SK-N-MC (cell line): ENCODE data around the gene ZNF813.
"Not testable (repeated sequence)": the region's sequence is repeated elsewhere in the genome, so short reads cannot be mapped to it uniquely, and the experiment has no call there.

Experiments used
- DNase-seq: peaks from one replicate; pipeline ENCODE4 v3.0.0-alpha.2; 2011; ENCODE audit warnings: low read depth, low spot score
- H3K27ac ChIP-seq: fragments of 200-600 bp; sonication (generic); 2 replicates; pipeline ENCODE4 v1.5.1; 2016; ENCODE audit warnings: mixed run types
- H3K36me3 ChIP-seq: fragments of 200-600 bp; sonication (generic); 2 replicates; pipeline ENCODE4 v1.6.1; 2017; ENCODE audit warnings: antibody characterized with exemption, low read length, mixed read lengths; ENCODE audit not compliant: insufficient read depth
- H3K4me3 ChIP-seq: fragments of 200-600 bp; sonication (generic); 2 replicates; pipeline ENCODE4 v1.5.1; 2016
- H3K9ac ChIP-seq: fragments of 200-600 bp; sonication (generic); 2 replicates; pipeline ENCODE4 v1.8.0; 2017; ENCODE audit warnings: mixed run types, mixed read lengths; ENCODE audit not compliant: insufficient read length
- H3K9me3 ChIP-seq: fragments of 200-600 bp; sonication (generic); 2 replicates; pipeline ENCODE4 v1.6.1; 2017; ENCODE audit warnings: low read depth, mild to moderate bottlenecking, antibody characterized with exemption, low read length, moderate library complexity, mixed read lengths
- EZH2 ChIP-seq: fragments of 200-600 bp; sonication (generic); IDR thresholded peaks from one replicate; pipeline ENCODE4 v1.6.1; 2017; ENCODE audit warnings: antibody characterized with exemption
- FOXP2 ChIP-seq: optimal IDR thresholded peaks from 2 replicates; pipeline ENCODE3; 2011; ENCODE audit warnings: mild to moderate bottlenecking, moderate library complexity; ENCODE audit not compliant: insufficient read depth; ENCODE audit errors: extremely low read length, control extremely low read depth
- POLR2AphosphoS5 ChIP-seq: IDR thresholded peaks from 2 replicates; pipeline ENCODE4 v1.6.1; 2012; ENCODE audit warnings: mild to moderate bottlenecking, low read depth, low read length, borderline replicate concordance

ZNF813 gene

DNA sequence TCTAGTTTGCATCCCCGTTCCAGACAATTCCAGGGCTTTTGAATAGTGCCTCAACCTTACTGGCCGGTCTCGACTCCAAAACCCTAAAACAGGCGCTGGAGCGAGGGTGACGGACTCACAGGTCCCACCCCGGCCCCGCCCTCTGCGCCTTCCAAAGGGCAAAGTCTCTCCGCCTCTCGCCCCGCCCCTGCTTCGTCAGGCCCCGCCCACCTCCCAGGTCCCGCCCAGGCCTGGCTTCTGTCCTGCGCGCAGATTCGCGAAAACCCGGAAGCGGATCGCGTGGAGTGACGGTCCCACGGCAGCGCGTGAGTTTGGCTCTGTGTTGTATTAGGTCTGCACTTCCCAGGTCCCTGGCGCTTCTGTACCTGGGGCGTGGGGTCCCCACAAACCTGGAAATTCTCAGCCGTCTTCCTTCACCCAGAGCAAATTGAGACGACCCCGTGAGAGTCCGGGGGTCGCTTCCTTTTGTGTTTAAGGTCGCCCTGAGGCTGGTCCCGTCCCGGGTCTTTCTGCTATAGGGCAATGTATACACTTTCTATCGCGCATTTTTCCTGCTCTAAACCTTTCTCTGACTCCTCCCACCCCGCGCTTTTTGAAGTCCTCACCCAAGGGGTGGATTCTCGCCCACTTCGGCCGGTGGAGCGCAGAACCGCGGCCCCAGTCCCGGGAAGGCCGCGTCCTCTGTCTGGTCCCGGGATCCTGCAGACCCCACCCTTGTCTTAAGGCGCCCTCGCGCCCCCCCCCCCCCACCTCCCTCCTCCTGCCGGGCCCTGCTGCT lies at the start of gene ZNF813:
TSS of gene ZNF813 (plus strand) at position 249 of the 778 bp plus-strand sequence. CDS start 16,090 bp downstream, outside the sequence.
- TF ChIP-seq FOXP2: no peak
- TF ChIP-seq POLR2AphosphoS5: peak; percentile 84
- peak; percentile 40 for DNase-seq
- H3K27ac ChIP-seq: peak within 1 kb of the TSS; percentile 61; the same call in 1 of the 2 replicates

DNA sequence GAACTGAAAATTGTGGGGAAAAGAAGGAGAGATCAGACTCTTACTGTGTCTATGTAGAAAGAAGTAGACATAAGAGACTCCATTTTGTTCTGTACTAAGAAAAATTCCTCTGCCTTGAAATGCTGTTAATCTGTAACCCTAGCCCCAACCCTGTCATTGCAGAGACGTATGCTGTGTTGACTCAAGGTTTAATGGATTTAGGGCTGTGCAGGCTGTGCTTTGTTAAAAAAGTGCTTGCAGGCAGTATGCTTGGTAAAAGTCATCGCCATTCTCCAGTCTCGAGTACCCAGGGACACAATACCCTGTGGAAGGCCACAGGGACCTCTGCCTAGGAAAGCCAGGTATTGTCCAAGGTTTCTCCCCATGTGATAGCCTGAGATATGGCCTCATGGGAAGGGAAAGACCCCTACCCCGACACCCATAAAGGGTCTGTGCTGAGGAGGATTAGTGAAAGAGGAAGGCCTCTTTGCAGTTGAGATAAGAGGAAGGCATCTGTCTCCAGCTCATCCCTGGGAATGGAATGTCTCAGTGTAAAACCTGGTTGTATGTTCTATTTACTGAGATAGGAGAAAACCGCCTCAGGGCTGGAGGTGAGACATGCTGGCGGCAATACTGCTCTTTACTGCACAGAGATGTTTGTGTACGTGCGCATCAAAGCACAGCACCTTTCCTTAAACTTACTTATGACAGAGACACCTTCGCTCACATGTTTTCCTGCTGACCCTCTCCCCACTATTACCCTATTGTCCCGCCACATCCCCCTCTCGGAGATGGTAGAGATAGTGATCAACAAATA lies 46.8 kb upstream of the ZNF813 start:
- H3K9me3 ChIP-seq, H3K9ac ChIP-seq, DNase-seq, H3K4me3 ChIP-seq, H3K36me3 ChIP-seq, H3K27ac ChIP-seq: not testable (repeated sequence)

More for the DNA sequence above, at the start of gene ZNF813:
- Histone ChIP-seq H3K4me3 (peak within 1 kb of the TSS; percentile 84), H3K9ac (peak within 1 kb of the TSS; percentile 88), H3K36me3 (peaks cover 8% of the 10 kb centered on the region; the same call in 1 of the 2 replicates), H3K9me3 (no peaks in the 10 kb centered on the region; the same call in 1 of the 2 replicates)

GRCh38 chr19:53422551-53422950 lies 45.0 kb upstream of the ZNF813 start:
- no peak for TF ChIP-seq EZH2
- no peak for TF ChIP-seq POLR2AphosphoS5
- TF ChIP-seq FOXP2: no peak
- H3K36me3 ChIP-seq: no peaks in the 10 kb centered on the region
- no peak overlapping the region for H3K4me3 ChIP-seq
- H3K9me3 ChIP-seq: no peaks in the 10 kb centered on the region
- H3K9ac ChIP-seq: no peak overlapping the region
- no peak for DNase-seq
- H3K27ac ChIP-seq: no peak overlapping the region

GRCh38 chr19:53423074-53423473 lies 44.5 kb upstream of the ZNF813 start:
- not testable (repeated sequence) for H3K4me3 ChIP-seq, DNase-seq, H3K9me3 ChIP-seq, H3K9ac ChIP-seq, H3K27ac ChIP-seq, H3K36me3 ChIP-seq

- DNase-seq, H3K4me3 ChIP-seq, H3K9ac ChIP-seq, H3K36me3 ChIP-seq, H3K9me3 ChIP-seq, H3K27ac ChIP-seq: not testable (repeated sequence)
Observed at GRCh38 chr19:53423680-53424079, 43.9 kb upstream of the ZNF813 start.

GRCh38 chr19:53424968-53425597 lies 42.5 kb upstream of the ZNF813 start:
- TF ChIP-seq POLR2AphosphoS5 (no peak), EZH2 (no peak)
- no peak overlapping the region for H3K27ac ChIP-seq
- H3K9me3 ChIP-seq: no peaks in the 10 kb centered on the region
- peak; percentile 8 for DNase-seq
- H3K9ac ChIP-seq: no peak overlapping the region
- no peak overlapping the region for H3K4me3 ChIP-seq
- no peaks in the 10 kb centered on the region for H3K36me3 ChIP-seq

GRCh38 chr19:53431399-53432087 lies 36.0 kb upstream of the ZNF813 start, which contains the start of gene ZNF761:
Gene ZNF761 (plus strand): TSS chr19:53431984. CDS start chr19:53447269, 15,285 bp downstream.
- Histone ChIP-seq H3K9me3 (no peaks in the 10 kb centered on the region), H3K9ac (peak within 1 kb of the TSS; percentile 93), H3K36me3 (peaks cover 30% of the 10 kb centered on the region), H3K27ac (peak within 1 kb of the TSS; percentile 49; the same call in 1 of the 2 replicates), H3K4me3 (peak within 1 kb of the TSS; percentile 88)
- DNase-seq: peak; percentile 20
- no peak for TF ChIP-seq FOXP2
- TF ChIP-seq POLR2AphosphoS5: peak; percentile 89

- no peak for TF ChIP-seq POLR2AphosphoS5
- no peak for TF ChIP-seq FOXP2
- no peak for TF ChIP-seq EZH2
- no peaks in the 10 kb centered on the region for H3K9me3 ChIP-seq
- peak overlapping the region; percentile 49; the same call in 1 of the 2 replicates for H3K27ac ChIP-seq
- H3K36me3 ChIP-seq: peaks cover 34% of the 10 kb centered on the region
- H3K9ac ChIP-seq: peak overlapping the region; percentile 93
- DNase-seq: no peak
- H3K4me3 ChIP-seq: peak overlapping the region; percentile 88
Observed at GRCh38 chr19:53432088-53432661, 35.4 kb upstream of the ZNF813 start.

DNA sequence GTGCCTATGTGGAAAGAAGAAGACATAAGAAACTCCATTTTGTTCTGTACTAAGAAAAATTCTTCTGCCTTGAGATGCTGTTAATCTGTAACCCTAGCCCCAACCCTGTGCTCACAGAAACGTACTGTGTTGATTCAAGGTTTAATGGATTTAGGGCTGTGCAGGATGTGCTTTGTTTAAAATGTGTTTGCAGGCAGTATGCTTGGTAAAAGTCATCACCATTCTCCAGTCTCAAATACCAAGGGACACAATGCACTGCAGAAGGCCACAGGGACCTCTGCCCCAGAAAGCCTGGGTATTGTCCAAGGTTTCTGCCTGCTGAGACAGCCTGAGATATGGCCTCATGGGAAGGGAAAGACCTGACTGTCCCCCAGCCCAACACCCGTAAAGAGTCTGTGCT lies 23.7 kb upstream of the ZNF813 start:
- not testable (repeated sequence) for H3K4me3 ChIP-seq
- H3K36me3 ChIP-seq: peaks cover 50% of the 10 kb centered on the region

GRCh38 chr19:53447196-53447595 lies 20.3 kb upstream of the ZNF813 start:
- H3K9ac ChIP-seq, H3K27ac ChIP-seq, H3K9me3 ChIP-seq, DNase-seq, H3K4me3 ChIP-seq: not testable (repeated sequence)
- H3K36me3 ChIP-seq: peaks cover 61% of the 10 kb centered on the region

More for the DNA sequence above, 23.7 kb upstream of the ZNF813 start:
- not testable (repeated sequence) for H3K9ac ChIP-seq, DNase-seq, H3K9me3 ChIP-seq, H3K27ac ChIP-seq
